WTC11 (cell line): ENCODE data around the gene SLC25A25. TPM values are rescaled to one million over a fixed set of nuclear protein-coding genes. Genes with fewer than 3 reads are reported as not detected.

ENCODE experiments used
- ATAC-seq: fragments of 200-7000 bp; cut with Tn5 transposase; 2 replicates; pipeline ENCODE4 v1.10.0; 2021; ENCODE audit warnings: mild to moderate bottlenecking, moderate library complexity
- Bru-seq: library from RNA; stranded (reverse); fragments of 400-500 nt; gene quantifications from one replicate; lab custom pipeline; 2021; lab: Mats Ljungman, UMichigan
- CTCF ChIA-PET: fragments of 300-600 bp; sonication (Branson Sonifier 250); formaldehyde crosslinking; loops from one replicate; lab custom pipeline; 2021; ENCODE audit warnings: antibody characterized with exemption; lab: Charles Lee
- POLR2A ChIA-PET: fragments of 350-600 bp; sonication (Branson Sonifier 250); formaldehyde crosslinking; loops from one replicate; lab custom pipeline; 2021; ENCODE audit warnings: antibody characterized with exemption; lab: Charles Lee
- DNase-seq: peaks from one replicate; pipeline ENCODE4 v3.0.0; 2021; ENCODE audit warnings: low spot score
- H3K27ac Mint-ChIP-seq: 2 replicates; pipeline ENCODE4 v1.8.0; 2021; ENCODE audit warnings: mixed read lengths
- H3K27me3 Mint-ChIP-seq: 2 replicates; pipeline ENCODE4 v1.8.0; 2021; ENCODE audit warnings: low read depth, mild to moderate bottlenecking, moderate library complexity, mixed read lengths
- H3K36me3 Mint-ChIP-seq: 2 replicates; pipeline ENCODE4 v1.8.0; 2021; ENCODE audit warnings: mixed read lengths
- H3K4me1 Mint-ChIP-seq: 2 replicates; pipeline ENCODE4 v1.8.0; 2022; ENCODE audit warnings: mixed read lengths
- H3K4me3 Mint-ChIP-seq: 2 replicates; pipeline ENCODE4 v1.8.0; 2021; ENCODE audit warnings: mild to moderate bottlenecking, moderate library complexity, mixed read lengths
- H3K9me3 Mint-ChIP-seq: 2 replicates; pipeline ENCODE4 v1.8.0; 2021; ENCODE audit warnings: mixed read lengths
- AR ChIP-seq: fragments of 250-450 bp; sonication (Bioruptor Pico); IDR thresholded peaks from 2 replicates; pipeline ENCODE4 v1.9.0; 2021; ENCODE audit warnings: mild to moderate bottlenecking
- ATF1 ChIP-seq: sonication (generic); formaldehyde crosslinking; IDR thresholded peaks from 2 replicates; pipeline ENCODE4 v1.8.1; 2023; ENCODE audit warnings: mild to moderate bottlenecking, moderate library complexity, missing genetic modification reagents
- CREM ChIP-seq: sonication (generic); formaldehyde crosslinking; IDR thresholded peaks from 2 replicates; pipeline ENCODE4 v1.8.1; 2022; ENCODE audit warnings: mild to moderate bottlenecking, missing genetic modification reagents, moderate library complexity
- CTCF ChIP-seq: fragments of 200-600 bp; IDR thresholded peaks from 2 replicates; pipeline ENCODE4 v1.8.0; 2022; ENCODE audit warnings: antibody characterized with exemption
- E2F5 ChIP-seq: sonication (generic); formaldehyde crosslinking; IDR thresholded peaks from 2 replicates; pipeline ENCODE4 v1.8.1; 2022; ENCODE audit warnings: mild to moderate bottlenecking, moderate library complexity, missing genetic modification reagents
- ELF4 ChIP-seq: sonication (generic); formaldehyde crosslinking; IDR thresholded peaks from 2 replicates; pipeline ENCODE4 v1.8.1; 2022; ENCODE audit warnings: low read depth, mild to moderate bottlenecking, moderate library complexity, missing genetic modification reagents
- FOXP1 ChIP-seq: sonication (generic); formaldehyde crosslinking; IDR thresholded peaks from 2 replicates; pipeline ENCODE4 v1.8.0; 2022; ENCODE audit warnings: missing genetic modification reagents, mild to moderate bottlenecking, moderate library complexity, borderline replicate concordance
- FOXP4 ChIP-seq: sonication (generic); formaldehyde crosslinking; IDR thresholded peaks from 2 replicates; pipeline ENCODE4 v1.8.0; 2022; ENCODE audit warnings: mild to moderate bottlenecking, missing genetic modification reagents
- HMGXB4 ChIP-seq: sonication (generic); formaldehyde crosslinking; IDR thresholded peaks from 2 replicates; pipeline ENCODE4 v1.8.1; 2023; ENCODE audit warnings: mild to moderate bottlenecking, moderate library complexity, missing genetic modification reagents
- MLX ChIP-seq: sonication (generic); formaldehyde crosslinking; IDR thresholded peaks from 2 replicates; pipeline ENCODE4 v1.8.1; 2023; ENCODE audit warnings: mild to moderate bottlenecking, missing genetic modification reagents, moderate library complexity
- MYBL2 ChIP-seq: sonication (generic); formaldehyde crosslinking; IDR thresholded peaks from 2 replicates; pipeline ENCODE4 v1.8.1; 2023; ENCODE audit warnings: mild to moderate bottlenecking, moderate library complexity, missing genetic modification reagents
- NFATC4 ChIP-seq: fragments of 250-450 bp; sonication (Bioruptor Pico); IDR thresholded peaks from 2 replicates; pipeline ENCODE4 v1.9.0; 2021; ENCODE audit warnings: mild to moderate bottlenecking
- NR3C1 ChIP-seq: sonication (generic); formaldehyde crosslinking; conservative IDR thresholded peaks from 2 replicates; pipeline ENCODE4 v1.8.1; 2023; ENCODE audit warnings: low read depth, mild to moderate bottlenecking, missing genetic modification reagents
- RELA ChIP-seq: sonication (generic); formaldehyde crosslinking; IDR thresholded peaks from 2 replicates; pipeline ENCODE4 v1.8.1; 2022; ENCODE audit warnings: missing genetic modification reagents, mild to moderate bottlenecking, borderline replicate concordance
- RORB ChIP-seq: fragments of 250-450 bp; sonication (Bioruptor Pico); IDR thresholded peaks from 2 replicates; pipeline ENCODE4 v1.9.0; 2021; ENCODE audit warnings: mild to moderate bottlenecking
- SOX15 ChIP-seq: fragments of 250-450 bp; sonication (Bioruptor Pico); IDR thresholded peaks from 2 replicates; pipeline ENCODE4 v1.9.0; 2021; ENCODE audit warnings: mild to moderate bottlenecking
- TEAD1 ChIP-seq: sonication (generic); formaldehyde crosslinking; IDR thresholded peaks from 2 replicates; pipeline ENCODE4 v1.8.0; 2022; ENCODE audit warnings: mild to moderate bottlenecking, missing genetic modification reagents
- USF2 ChIP-seq: sonication (generic); formaldehyde crosslinking; IDR thresholded peaks from 2 replicates; pipeline ENCODE4 v1.8.1; 2023; ENCODE audit warnings: mild to moderate bottlenecking, missing genetic modification reagents, moderate library complexity
- ZBTB43 ChIP-seq: sonication (generic); formaldehyde crosslinking; IDR thresholded peaks from 2 replicates; pipeline ENCODE4 v1.8.1; 2023; ENCODE audit warnings: mild to moderate bottlenecking, missing genetic modification reagents
- ZNF121 ChIP-seq: sonication (generic); formaldehyde crosslinking; IDR thresholded peaks from 2 replicates; pipeline ENCODE4 v1.8.0; 2023; ENCODE audit warnings: missing genetic modification reagents
- ZNF396 ChIP-seq: fragments of 250-450 bp; sonication (Bioruptor Pico); IDR thresholded peaks from 2 replicates; pipeline ENCODE4 v1.8.0; 2021; ENCODE audit warnings: mild to moderate bottlenecking, moderate library complexity, borderline replicate concordance
- ZNF416 ChIP-seq: fragments of 250-450 bp; sonication (Bioruptor Pico); IDR thresholded peaks from 2 replicates; pipeline ENCODE4 v1.9.0; 2021; ENCODE audit warnings: mild to moderate bottlenecking, inconsistent platforms
- ZNF423 ChIP-seq: fragments of 250-450 bp; sonication (Bioruptor Pico); IDR thresholded peaks from 2 replicates; pipeline ENCODE4 v2.1.2; 2022; ENCODE audit warnings: mild to moderate bottlenecking, moderate library complexity
- long read RNA-seq, 3 experiments: library from RNA in 1 of 3; library from capped mRNA in 1 of 3; library from polyadenylated mRNA in 1 of 3; unstranded in 2 of 3; stranded (forward) in 1 of 3; transcript quantifications; one replicate each; pipeline ENCODE4 v2.0.0, GENCODE V29; 2021
- total RNA-seq: library from RNA; stranded (reverse); gene quantifications from 3 replicates; pipeline ENCODE4 v1.2.3, GENCODE V29; 2021

The SLC25A25 gene
- total RNA-seq: 15.2 to 17.4 TPM (median 15.2 TPM) in 3 replicates
- Bru-seq, nascent RNA: percentile 67 among the genes with signal in this experiment
- long read RNA-seq, experiment 1, transcript SLC25A25-203 (10 exons, 3,431 nt): major isoform, 38 of 67 reads
- long read RNA-seq, experiment 1, transcript SLC25A25-201 (10 exons, 3,474 nt): minor isoform, 8 of 67 reads
- long read RNA-seq, experiment 1, partial matches to known transcripts: 15 of 67 reads
- long read RNA-seq, experiment 1, other reads (novel, unspliced or antisense): 2 of 67 reads
- long read RNA-seq, experiment 2, transcript SLC25A25-203 (10 exons, 3,431 nt): major isoform, 9 of 22 reads
- long read RNA-seq, experiment 2, partial matches to known transcripts: 13 of 22 reads
- long read RNA-seq, experiment 2, other reads (novel, unspliced or antisense): 0 of 22 reads
- long read RNA-seq, experiment 3, partial matches to known transcripts: 2 of 3 reads
- long read RNA-seq, experiment 3, other reads (novel, unspliced or antisense): 0 of 3 reads

- ATAC-seq (peak; percentile 86), DNase-seq (peak; percentile 100)
- ChIA-PET CTCF (interaction anchor here (0.6 to 3.5 kb wide), 21 partner anchors 10 to 564 kb away, joined by 3 to 31 read pairs (median 4); partner anchors contain the start of gene PIP5KL1), POLR2A (interaction anchor here (0.5 to 2.2 kb wide), 10 partner anchors 15 to 435 kb away, joined by 3 to 11 read pairs (median 4); no protein-coding TSS in a partner anchor)
- Mint-ChIP-seq H3K4me3 (peak within 1 kb of the TSS; percentile 85), H3K9me3 (no peaks in the 10 kb centered on the region), H3K4me1 (peaks cover 37% of the 10 kb centered on the region), H3K36me3 (no peaks in the 10 kb centered on the region; the same call in 1 of the 2 replicates), H3K27ac (peak within 1 kb of the TSS; percentile 67), H3K27me3 (no peaks in the 10 kb centered on the region)
- TF ChIP-seq MYBL2 (CRISPR knock-in tag): peak; percentile 15; the same call in 1 of the 2 replicates
- TF ChIP-seq SOX15 (CRISPR knock-in tag): no peak
- TF ChIP-seq ATF1 (CRISPR knock-in tag): no peak
- TF ChIP-seq CTCF: no peak
- no peak for TF ChIP-seq ZNF121 (CRISPR knock-in tag)
- TF ChIP-seq ZNF423 (CRISPR knock-in tag): no peak
- TF ChIP-seq NR3C1 (CRISPR knock-in tag): no peak
- no peak; the same call in 1 of the 2 replicates for TF ChIP-seq USF2
- no peak for TF ChIP-seq CREM (CRISPR knock-in tag)
- TF ChIP-seq FOXP1: peak; percentile 44; the same call in 1 of the 2 replicates
- TF ChIP-seq HMGXB4 (CRISPR knock-in tag): no peak
- no peak for TF ChIP-seq MLX (CRISPR knock-in tag)
- 0 out of 2 replicates have a peak, but pooled peaks have one; percentile 33 for TF ChIP-seq E2F5 (CRISPR knock-in tag)
- 0 out of 2 replicates have a peak, but pooled peaks have one; percentile 34 for TF ChIP-seq FOXP4 (CRISPR knock-in tag)
- no peak for TF ChIP-seq ELF4 (CRISPR knock-in tag)
- no peak for TF ChIP-seq ZNF396 (CRISPR knock-in tag)
- no peak for TF ChIP-seq RORB (CRISPR knock-in tag)
- TF ChIP-seq ZNF416 (CRISPR knock-in tag): no peak
- 0 out of 2 replicates have a peak, but pooled peaks have one; percentile 41 for TF ChIP-seq TEAD1 (CRISPR knock-in tag)
- no peak for TF ChIP-seq NFATC4 (CRISPR knock-in tag)
- TF ChIP-seq RELA: no peak
- no peak for TF ChIP-seq ZBTB43 (CRISPR knock-in tag)
- no peak for TF ChIP-seq AR (CRISPR knock-in tag)
These were observed at the start of gene SLC25A25 for GRCh38 chr9:128067645-128068385. SLC25A25 (plus strand) TSS chr9:128068232; CDS start chr9:128068320, 88 bp downstream.
